ENCODE measurements around the gene CHMP4B. TPM values are rescaled to one million over a fixed set of nuclear protein-coding genes. Genes with fewer than 3 reads are reported as not detected.

Gene CHMP4B
- polyA plus RNA-seq, 1 of the 3 experiments (the other 2 are of a cell fraction) = 123 TPM

GRCh38 chr20:33766686-33767085 is 44.5 kb upstream of the CHMP4B start:
- no peaks in the 10 kb centered on the region for H3K79me2 ChIP-seq (ENCODE audit: insufficient read depth)
- POLR2A ChIA-PET = no interaction called here
- CTCF ChIA-PET = interaction anchor here (1.8 kb wide), 1 partner anchor 26 kb away, joined by 5 read pairs; no protein-coding TSS in a partner anchor
- no peak for TF ChIP-seq ELF1 (IDR thresholded peaks at IDR 0.05)
- TF ChIP-seq TEAD4 (IDR thresholded peaks at IDR 0.05; ENCODE audit: borderline replicate concordance, insufficient read depth) = no peak
- TF ChIP-seq, protein P1, sequence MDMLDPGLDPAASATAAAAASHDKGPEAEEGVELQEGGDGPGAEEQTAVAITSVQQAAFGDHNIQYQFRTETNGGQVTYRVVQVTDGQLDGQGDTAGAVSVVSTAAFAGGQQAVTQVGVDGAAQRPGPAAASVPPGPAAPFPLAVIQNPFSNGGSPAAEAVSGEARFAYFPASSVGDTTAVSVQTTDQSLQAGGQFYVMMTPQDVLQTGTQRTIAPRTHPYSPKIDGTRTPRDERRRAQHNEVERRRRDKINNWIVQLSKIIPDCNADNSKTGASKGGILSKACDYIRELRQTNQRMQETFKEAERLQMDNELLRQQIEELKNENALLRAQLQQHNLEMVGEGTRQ (IDR thresholded peaks at IDR 0.05; ENCODE audit: borderline replicate concordance, low read depth, low read length) = no peak
- TF ChIP-seq JUND (IDR thresholded peaks at IDR 0.05) = no peak
- TF ChIP-seq GABPA (IDR thresholded peaks at IDR 0.05; ENCODE audit: low read depth) = no peak
- no peak for TF ChIP-seq YY1 (IDR thresholded peaks at IDR 0.05; ENCODE audit: low read depth)
- TF ChIP-seq, protein P2, sequence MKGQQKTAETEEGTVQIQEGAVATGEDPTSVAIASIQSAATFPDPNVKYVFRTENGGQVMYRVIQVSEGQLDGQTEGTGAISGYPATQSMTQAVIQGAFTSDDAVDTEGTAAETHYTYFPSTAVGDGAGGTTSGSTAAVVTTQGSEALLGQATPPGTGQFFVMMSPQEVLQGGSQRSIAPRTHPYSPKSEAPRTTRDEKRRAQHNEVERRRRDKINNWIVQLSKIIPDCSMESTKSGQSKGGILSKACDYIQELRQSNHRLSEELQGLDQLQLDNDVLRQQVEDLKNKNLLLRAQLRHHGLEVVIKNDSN (IDR thresholded peaks at IDR 0.05; ENCODE audit: borderline replicate concordance, low read depth) = no peak
- TF ChIP-seq ZBTB33 (IDR thresholded peaks at IDR 0.05; ENCODE audit: borderline replicate concordance, low read depth) = no peak
- no peak for TF ChIP-seq EP300 (IDR thresholded peaks at IDR 0.05; ENCODE audit: borderline replicate concordance in 1 of 2, low read depth in 1 of 2, low read length in 1 of 2)
- TF ChIP-seq TCF12 (IDR thresholded peaks at IDR 0.05) = no peak
- no peak for TF ChIP-seq NFIC (IDR thresholded peaks at IDR 0.05; ENCODE audit: borderline replicate concordance)
- TF ChIP-seq EZH2phosphoT487 (IDR thresholded peaks at IDR 0.05; ENCODE audit: borderline replicate concordance, low read depth) = no peak
- no peak for TF ChIP-seq TAF1 (IDR thresholded peaks at IDR 0.05; ENCODE audit: borderline replicate concordance, low read depth, low read length)
- no peak for TF ChIP-seq PBX3 (IDR thresholded peaks at IDR 0.05)
- no peak for TF ChIP-seq RFX5 (IDR thresholded peaks at IDR 0.05; ENCODE audit: low read length)
- no peak overlapping the region for H2AFZ ChIP-seq (ENCODE audit: low read depth)
- WGBS (ENCODE audit: low lambda C conversion rate) = 98% methylated on average over 7 of the region's 9 CpGs
- H4K20me1 ChIP-seq (ENCODE audit: insufficient read depth) = no peaks in the 10 kb centered on the region
- DNase-seq = no peak
- no peaks in the 10 kb centered on the region for H3K9me2 ChIP-seq
- no peaks in the 10 kb centered on the region for H3F3A ChIP-seq (replicated peaks; ENCODE audit: insufficient read depth)
- H3K27ac ChIP-seq (ENCODE audit: low read depth in 2 of 2, low read length in 1 of 2) = no peak overlapping the region
- H3K4me1 ChIP-seq (ENCODE audit: control insufficient read depth in 1 of 2, insufficient read depth in 2 of 2, low read depth in 1 of 2, low read length in 1 of 2) = no peaks in the 10 kb centered on the region
- no peak overlapping the region for H3K4me3 ChIP-seq (ENCODE audit: low read depth in 2 of 2, low read length in 1 of 2)
- no peaks in the 10 kb centered on the region for H3K27me3 ChIP-seq (ENCODE audit: insufficient read depth)
- H3K9ac ChIP-seq = no peak overlapping the region
- H3K9me3 ChIP-seq = no peaks in the 10 kb centered on the region
- H3K4me2 ChIP-seq = no peak overlapping the region
- H3K36me3 ChIP-seq (replicated peaks in 1 of 2; ENCODE audit: control insufficient read depth in 1 of 2, insufficient read depth in 2 of 2, low read length in 1 of 2) = no peaks in the 10 kb centered on the region

Data from SK-N-SH (cell line).